HG02588 (cell line): ENCODE results near the gene NKAIN4.

ENCODE experiments used
- ATAC-seq: cut with Tn5 transposase; IDR thresholded peaks from one replicate; pipeline ENCODE4 v1.9.1; 2021; ENCODE audit warnings: mild to moderate bottlenecking, moderate library complexity; ENCODE audit not compliant: unreplicated experiment

NKAIN4 gene

GRCh38 chr20:63254232-63254605 lies at the start of gene NKAIN4:
TSS of gene NKAIN4 (minus strand) at chr20:63254463. CDS start at chr20:63254450, 13 bp downstream.
- no peak for ATAC-seq

- ATAC-seq = no peak
Measured at GRCh38 chr20:63303095-63303666, 48.9 kb upstream of the NKAIN4 start.

DNA sequence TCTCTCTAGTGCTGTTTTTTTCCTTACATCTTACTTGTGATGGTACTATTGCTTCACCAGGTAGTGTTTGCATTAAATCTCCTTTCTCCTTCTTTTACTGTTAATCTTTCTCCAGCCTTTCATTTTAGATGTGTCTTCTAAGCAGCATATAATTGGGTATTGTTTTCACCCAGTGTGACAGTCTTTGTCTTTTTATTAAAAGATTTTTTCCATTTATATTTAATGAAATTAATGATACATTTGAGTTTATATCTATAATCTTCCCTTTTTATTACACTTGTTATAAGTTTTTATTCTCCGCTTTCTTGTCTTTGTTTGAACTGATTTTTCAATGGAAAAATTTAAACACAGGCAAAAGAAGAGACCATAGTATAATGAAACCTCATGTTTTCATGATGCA lies 47.4 kb upstream of the NKAIN4 start:
- no peak for ATAC-seq

- ATAC-seq = no peak
Measured at GRCh38 chr20:63298731-63299312, 44.6 kb upstream of the NKAIN4 start.

DNA sequence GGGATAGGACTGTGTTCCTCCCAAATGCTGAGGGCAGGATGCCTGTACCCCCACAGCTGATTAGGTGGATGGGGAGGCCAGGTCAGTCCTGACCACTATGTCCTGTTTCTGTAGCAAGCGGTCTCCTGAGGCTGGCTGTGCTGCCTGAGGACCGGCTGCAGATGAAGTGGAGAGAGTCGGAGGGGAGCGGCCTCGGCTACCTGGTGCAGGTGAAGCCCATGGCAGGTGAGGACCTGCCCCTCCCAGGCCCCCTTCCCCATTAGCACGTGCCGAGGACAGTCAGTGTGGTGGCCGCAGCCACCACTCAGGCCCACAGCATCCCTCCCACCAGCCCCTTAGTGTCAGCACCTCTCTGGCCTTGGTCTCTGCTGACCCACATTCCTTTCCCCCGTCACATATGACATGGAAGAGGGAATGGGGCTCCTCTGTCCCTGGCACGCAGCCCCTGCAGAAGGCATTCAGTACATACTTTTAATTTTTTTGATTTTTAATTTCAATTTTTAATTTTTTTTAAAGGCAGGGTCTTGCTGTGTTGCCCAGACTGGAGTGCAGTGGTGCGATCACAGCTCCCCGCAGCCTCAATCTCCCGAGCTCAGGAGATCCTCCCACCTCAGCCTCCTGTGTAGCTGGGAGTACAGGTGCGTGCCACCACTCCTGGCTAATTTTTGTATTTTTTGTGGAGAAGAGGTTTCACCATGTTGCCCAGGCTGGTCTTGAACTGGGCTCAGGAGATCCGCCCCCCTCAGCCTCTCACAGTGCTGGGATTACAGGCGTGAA lies 43.7 kb upstream of the NKAIN4 start:
- no peak for ATAC-seq

GRCh38 chr20:63297371-63297781 lies 43.1 kb upstream of the NKAIN4 start:
- ATAC-seq = no peak

DNA sequence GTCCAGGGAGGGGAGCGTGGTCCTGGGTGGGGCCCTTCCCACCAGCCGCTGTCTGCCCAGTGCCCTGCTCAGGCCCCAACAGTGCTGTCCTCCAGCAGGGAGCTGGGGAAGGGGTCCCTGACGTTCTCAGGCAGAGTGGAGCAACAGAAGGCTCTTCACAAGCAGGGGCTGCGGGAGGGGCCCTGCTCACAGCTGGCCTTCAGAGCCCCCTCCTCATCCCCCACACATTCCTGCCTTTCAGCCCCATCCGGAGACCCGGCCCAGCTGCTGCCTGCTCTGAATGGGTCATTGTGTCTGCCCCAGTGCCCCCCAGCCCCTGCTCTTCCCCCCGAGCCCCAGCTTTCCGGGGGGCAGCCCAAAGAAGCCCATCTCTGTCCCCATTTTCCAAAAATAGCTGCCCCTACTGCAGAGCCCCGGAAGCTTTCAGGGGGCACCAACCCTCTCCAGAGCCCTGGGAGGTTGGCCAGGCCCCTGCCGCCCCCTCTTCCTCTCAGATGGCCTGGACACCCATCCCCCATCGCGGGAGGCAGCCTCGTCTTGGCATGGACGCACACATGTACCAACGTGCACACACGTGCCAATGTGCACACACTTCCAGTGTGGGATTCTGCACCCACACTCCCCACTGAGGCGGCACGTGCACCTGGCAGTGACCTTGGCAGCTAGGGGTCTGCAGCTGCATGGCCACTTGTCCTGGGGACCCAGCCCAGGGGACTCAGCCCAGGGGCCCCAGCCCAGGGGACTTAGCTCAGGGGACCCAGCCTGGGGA lies 42.5 kb upstream of the NKAIN4 start:
- ATAC-seq = no peak

DNA sequence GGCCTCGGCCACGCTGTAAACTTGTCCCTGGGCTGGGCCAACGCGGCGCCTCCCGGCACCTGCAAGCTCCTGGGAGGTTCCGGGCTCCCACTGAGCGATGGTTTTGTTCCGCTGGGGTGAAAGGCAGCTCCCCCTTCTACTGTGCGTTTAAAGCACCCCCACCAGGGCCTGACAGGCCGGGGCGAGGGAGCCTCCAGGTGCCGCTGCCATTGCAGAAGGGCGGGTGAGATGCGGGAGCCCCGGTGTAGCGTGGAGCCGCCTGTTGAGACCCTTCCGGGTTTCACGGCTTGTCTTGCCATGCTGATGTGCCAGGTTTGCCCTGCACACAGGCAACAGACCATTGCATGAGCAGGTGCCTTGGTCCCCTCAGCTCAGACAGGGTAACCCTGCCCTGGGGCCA lies 41.6 kb upstream of the NKAIN4 start:
- no peak for ATAC-seq

DNA sequence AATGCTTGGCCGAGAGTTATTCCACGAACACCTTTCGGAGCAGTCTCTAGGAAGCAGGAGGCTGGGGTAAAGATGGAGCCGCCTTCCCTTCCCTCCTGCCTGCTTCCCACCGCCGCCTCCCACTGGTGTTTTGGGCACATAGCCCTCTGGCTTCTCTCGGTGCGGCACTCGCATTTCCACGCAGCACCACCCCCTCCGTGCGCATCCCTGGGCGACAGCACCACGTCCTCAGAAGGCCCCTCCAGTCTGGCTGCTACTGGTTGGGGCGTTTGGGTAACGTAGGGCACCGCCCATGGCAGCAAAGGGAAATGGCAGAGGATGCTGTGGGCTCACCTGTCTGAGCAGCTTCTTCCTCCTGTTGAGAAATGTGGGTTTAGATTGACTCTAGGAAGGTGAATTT lies 41.2 kb upstream of the NKAIN4 start:
- ATAC-seq = no peak

- no peak for ATAC-seq
Measured at GRCh38 chr20:63295018-63295417, 40.8 kb upstream of the NKAIN4 start.

DNA sequence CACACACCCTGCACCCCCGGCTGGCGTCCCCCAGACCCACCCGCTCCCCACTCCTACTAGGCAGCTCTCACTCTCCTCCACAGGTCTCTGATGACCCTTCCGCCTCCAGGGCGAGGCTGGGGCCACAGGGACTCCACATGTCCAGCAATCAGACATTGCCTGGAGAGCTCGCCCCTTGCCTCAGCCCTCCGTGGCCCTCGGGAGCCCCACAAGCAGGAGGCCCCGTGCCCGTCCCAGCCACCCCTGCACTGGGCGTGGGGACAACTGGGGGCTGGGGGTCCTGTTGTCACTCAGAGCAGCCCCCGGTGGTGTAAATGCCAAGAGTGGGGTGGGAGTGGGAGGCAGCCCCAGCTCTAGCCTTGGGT lies 40.3 kb upstream of the NKAIN4 start:
- no peak for ATAC-seq

- ATAC-seq = no peak
Measured at GRCh38 chr20:63293871-63294535, 39.7 kb upstream of the NKAIN4 start.

- ATAC-seq = no peak
Measured at GRCh38 chr20:63293456-63293855, 39.2 kb upstream of the NKAIN4 start.

- no peak for ATAC-seq
Measured at GRCh38 chr20:63292904-63293303, 38.6 kb upstream of the NKAIN4 start, which contains the start of gene COL20A1. TSS of gene COL20A1 (plus strand) at chr20:63293186. CDS start at chr20:63295108, 1,922 bp downstream.

DNA sequence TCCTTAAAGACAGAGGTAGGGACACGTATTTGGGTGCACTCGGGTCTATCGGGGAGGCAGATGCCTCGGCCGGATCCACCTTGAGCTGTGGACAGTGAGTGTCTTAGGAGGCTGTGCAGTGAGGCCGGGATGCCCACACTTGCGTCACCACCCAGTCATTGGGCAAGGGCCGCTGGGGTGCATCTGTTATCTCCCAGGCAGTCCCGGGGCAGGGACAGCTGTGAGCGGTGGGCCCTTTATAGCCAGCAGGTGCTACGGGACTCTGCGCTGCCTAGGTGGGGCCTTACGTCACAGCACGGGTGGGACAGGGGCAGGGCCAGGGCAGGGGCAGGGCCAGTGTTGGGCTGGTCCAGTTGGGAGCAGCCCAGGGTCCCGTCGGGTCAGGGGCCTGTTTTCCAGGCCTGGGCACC lies 38.0 kb upstream of the NKAIN4 start:
- ATAC-seq = no peak

DNA sequence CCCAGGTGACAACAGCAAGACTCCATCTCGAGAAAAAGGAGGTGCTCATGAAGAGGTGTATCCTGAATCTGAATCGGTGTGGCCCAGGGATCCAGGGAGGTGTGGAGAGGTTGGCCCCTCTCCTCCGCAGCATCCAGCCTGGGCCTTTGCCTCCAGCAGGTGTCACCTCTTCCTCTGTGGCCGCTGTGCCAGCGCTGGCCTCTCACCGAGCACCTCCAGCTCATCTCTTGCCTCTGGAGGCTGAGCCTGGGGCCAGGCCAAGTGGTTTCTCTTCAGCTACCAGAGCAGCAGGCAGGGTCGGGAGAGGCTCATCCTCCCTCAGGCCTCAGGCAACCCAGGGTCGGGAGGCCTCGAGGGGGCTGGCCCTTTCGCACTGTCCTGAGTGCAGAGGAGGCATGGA lies 37.5 kb upstream of the NKAIN4 start:
- ATAC-seq = no peak

DNA sequence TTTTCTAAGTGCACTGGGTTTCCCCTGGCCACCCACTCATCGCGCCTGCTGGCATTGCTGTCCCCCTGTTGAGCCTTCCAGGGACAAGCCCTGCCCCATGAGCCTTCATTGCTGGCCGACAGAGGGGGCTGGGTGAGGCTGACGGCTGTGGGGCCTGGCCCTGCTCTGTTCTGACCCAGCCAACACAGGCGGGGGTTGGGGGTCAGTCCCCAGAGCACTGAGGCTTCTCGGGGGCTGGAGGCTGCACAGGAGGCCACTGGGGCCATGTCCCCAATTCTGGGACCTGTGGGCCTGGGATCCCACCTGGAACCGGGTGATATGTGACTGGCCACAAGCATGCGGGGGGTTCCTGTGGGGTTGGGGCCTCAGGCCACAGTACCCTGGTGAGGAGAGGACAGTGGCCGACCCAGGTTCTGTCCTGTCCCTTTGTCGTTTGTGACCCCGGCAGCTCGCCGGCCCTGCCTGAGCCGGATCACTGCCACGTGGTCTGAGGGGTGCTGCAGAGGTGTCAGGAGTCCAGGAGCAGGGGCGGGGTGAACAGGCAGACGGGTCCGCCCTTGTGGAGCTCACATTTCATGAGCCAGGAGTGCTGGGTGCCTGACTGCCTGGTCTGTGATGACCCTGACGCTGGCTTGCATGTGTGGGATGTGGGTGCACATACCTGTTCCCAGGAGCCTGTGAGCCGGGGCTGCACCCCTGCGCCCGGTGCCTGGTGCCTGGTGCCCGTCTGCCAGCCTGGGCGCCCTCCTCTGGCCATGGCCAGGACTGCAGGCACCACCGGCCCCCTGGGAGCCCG lies 36.6 kb upstream of the NKAIN4 start:
- ATAC-seq = no peak

DNA sequence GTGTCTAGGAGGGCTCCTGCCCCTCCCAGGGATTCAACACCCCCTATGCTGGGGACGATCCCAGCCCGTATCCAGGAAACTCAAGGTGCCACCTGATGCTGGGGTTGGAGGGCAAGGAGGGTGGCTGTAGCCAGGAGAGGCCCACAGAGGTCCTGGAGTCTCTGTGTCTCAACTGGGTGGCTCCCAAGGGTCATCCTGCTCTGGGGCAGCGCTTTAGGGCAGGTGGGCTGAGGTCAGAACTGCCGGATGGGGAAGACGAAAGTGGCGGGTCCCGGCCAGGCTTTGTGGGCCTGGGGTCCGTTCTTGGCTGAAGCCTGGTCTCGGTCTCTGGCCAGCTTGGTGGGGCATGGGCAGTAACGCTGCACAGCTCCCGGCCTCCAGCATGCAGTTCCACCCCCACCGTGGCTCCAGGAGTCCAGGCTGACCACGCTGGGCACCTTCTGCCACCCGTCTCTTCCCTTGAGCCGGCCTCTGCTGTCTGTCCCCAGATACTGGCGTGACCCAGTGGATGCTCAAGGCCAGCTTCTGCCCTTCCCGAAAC lies 35.9 kb upstream of the NKAIN4 start:
- ATAC-seq = no peak

GRCh38 chr20:63289311-63290135 lies 35.3 kb upstream of the NKAIN4 start:
- ATAC-seq = no peak
